VCaP (cell line): ENCODE measurements around the gene SCAMP4.
A peak's percentile ranks its signal among the peaks of the same experiment; 100 is the strongest.

Experiments
- H3K27ac ChIP-seq: fragments of 450-650 bp; 2 replicates; pipeline ENCODE4 v1.5.1; 2017
- CTCF ChIP-seq: fragments of 450-650 bp; conservative IDR thresholded peaks from 2 replicates; pipeline ENCODE4 v1.5.1; 2017; ENCODE audit warnings: mild to moderate bottlenecking, moderate library complexity

The SCAMP4 gene

GRCh38 chr19:1905110-1905862 is at the start of gene SCAMP4, which contains the start of gene ADAT3:
TSS of gene SCAMP4 (plus strand) at chr19:1905399. CDS start at chr19:1915020, 9,621 bp downstream.
TSS of gene ADAT3 (plus strand) at chr19:1905399. CDS start at chr19:1912048, 6,649 bp downstream.
- no peak for TF ChIP-seq CTCF
- H3K27ac ChIP-seq, result peak within 1 kb of the TSS; percentile 95

GRCh38 chr19:1855828-1856255 is 49.4 kb upstream of the SCAMP4 start:
- TF ChIP-seq CTCF, result no peak
- no peak overlapping the region for H3K27ac ChIP-seq

- no peak overlapping the region for H3K27ac ChIP-seq
- no peak for TF ChIP-seq CTCF
These were observed 48.9 kb upstream of the SCAMP4 start for GRCh38 chr19:1856345-1856697.

- H3K27ac ChIP-seq, result 0 out of 2 replicates have a peak overlapping the region, but pooled peaks have one; percentile 16
These were observed 48.2 kb upstream of the SCAMP4 start for GRCh38 chr19:1856698-1857603.

GRCh38 chr19:1857648-1858326 is 47.4 kb upstream of the SCAMP4 start:
- 0 out of 2 replicates have a peak overlapping the region, but pooled peaks have one; percentile 16 for H3K27ac ChIP-seq
- no peak for TF ChIP-seq CTCF

More at GRCh38 chr19:1856698-1857603, 48.2 kb upstream of the SCAMP4 start:
- TF ChIP-seq CTCF, result no peak

GRCh38 chr19:1858412-1859081 is 46.7 kb upstream of the SCAMP4 start:
- H3K27ac ChIP-seq, result no peak overlapping the region
- TF ChIP-seq CTCF, result no peak
